DND-41 (cell line): ENCODE data around the gene CEBPE.

Experiments
- ATAC-seq: fragments of 200-7000 bp; cut with Tn5 transposase; 3 replicates; pipeline ENCODE4 v1.9.1; 2021; ENCODE audit warnings: low read depth; ENCODE audit not compliant: insufficient read depth
- DNase-seq: peaks from one replicate; pipeline ENCODE4 v3.0.0-alpha.2; 2020
- H2AFZ ChIP-seq: 2 replicates; pipeline ENCODE4 v1.6.0; 2012; ENCODE audit warnings: low read depth, low read length
- H3K27ac ChIP-seq: 2 replicates; pipeline ENCODE4 v1.5.1; 2012; ENCODE audit warnings: low read length, inconsistent platforms
- H3K27me3 ChIP-seq: fragments of 200-600 bp; sonication (generic); 2 replicates; pipeline ENCODE4 v1.6.0; 2012; ENCODE audit warnings: low read length, mild to moderate bottlenecking, inconsistent platforms; ENCODE audit not compliant: insufficient read depth, poor library complexity
- H3K36me3 ChIP-seq: 2 replicates; pipeline ENCODE4 v1.5.1; 2012; ENCODE audit warnings: low read length, inconsistent platforms; ENCODE audit not compliant: insufficient read depth
- H3K4me1 ChIP-seq: 2 replicates; pipeline ENCODE4 v1.5.1; 2012; ENCODE audit warnings: mild to moderate bottlenecking, low read length; ENCODE audit not compliant: insufficient read depth
- H3K4me2 ChIP-seq: 2 replicates; pipeline ENCODE4 v1.6.0; 2012; ENCODE audit warnings: mild to moderate bottlenecking, moderate library complexity, low read length, inconsistent platforms; ENCODE audit not compliant: insufficient read depth
- H3K4me3 ChIP-seq, 2 experiments: fragments of 200-600 bp in 1 of 2; shearing (Covaris generic) in 1 of 2; 2 replicates each; pipeline ENCODE4 v1.5.1; 2012 to 2016; ENCODE audit warnings: inconsistent platforms in 2 of 2, low read length in 2 of 2, mild to moderate bottlenecking in 2 of 2, low read depth in 1 of 2, moderate library complexity in 1 of 2
- H3K79me2 ChIP-seq: 2 replicates; pipeline ENCODE4 v1.6.0; 2012; ENCODE audit warnings: low read length, inconsistent platforms; ENCODE audit not compliant: insufficient read depth
- H3K9ac ChIP-seq: 2 replicates; pipeline ENCODE4 v1.6.0; 2012; ENCODE audit warnings: low read depth, mild to moderate bottlenecking, inconsistent platforms, low read length, moderate library complexity
- H3K9me3 ChIP-seq: 2 replicates; pipeline ENCODE4 v1.5.1; 2012; ENCODE audit warnings: low read length, moderate library complexity, mild to moderate bottlenecking, inconsistent platforms; ENCODE audit not compliant: insufficient read depth, severe bottlenecking
- H4K20me1 ChIP-seq: 2 replicates; pipeline ENCODE4 v1.6.0; 2012; ENCODE audit warnings: low read length; ENCODE audit not compliant: insufficient read depth
- EZH2 ChIP-seq: IDR thresholded peaks from 3 replicates; pipeline ENCODE4 v1.6.1; 2012; ENCODE audit warnings: borderline replicate concordance, low read depth, mild to moderate bottlenecking, moderate library complexity, low read length, inconsistent platforms; ENCODE audit not compliant: severe bottlenecking
- TF ChIP-seq, protein P1 (sequence below): IDR thresholded peaks from 2 replicates; pipeline ENCODE4 v1.5.1; 2012; ENCODE audit warnings: borderline replicate concordance, low read length, moderate library complexity, mild to moderate bottlenecking; ENCODE audit not compliant: poor library complexity, severe bottlenecking; ENCODE audit errors: extremely low read depth

Gene CEBPE

DNA sequence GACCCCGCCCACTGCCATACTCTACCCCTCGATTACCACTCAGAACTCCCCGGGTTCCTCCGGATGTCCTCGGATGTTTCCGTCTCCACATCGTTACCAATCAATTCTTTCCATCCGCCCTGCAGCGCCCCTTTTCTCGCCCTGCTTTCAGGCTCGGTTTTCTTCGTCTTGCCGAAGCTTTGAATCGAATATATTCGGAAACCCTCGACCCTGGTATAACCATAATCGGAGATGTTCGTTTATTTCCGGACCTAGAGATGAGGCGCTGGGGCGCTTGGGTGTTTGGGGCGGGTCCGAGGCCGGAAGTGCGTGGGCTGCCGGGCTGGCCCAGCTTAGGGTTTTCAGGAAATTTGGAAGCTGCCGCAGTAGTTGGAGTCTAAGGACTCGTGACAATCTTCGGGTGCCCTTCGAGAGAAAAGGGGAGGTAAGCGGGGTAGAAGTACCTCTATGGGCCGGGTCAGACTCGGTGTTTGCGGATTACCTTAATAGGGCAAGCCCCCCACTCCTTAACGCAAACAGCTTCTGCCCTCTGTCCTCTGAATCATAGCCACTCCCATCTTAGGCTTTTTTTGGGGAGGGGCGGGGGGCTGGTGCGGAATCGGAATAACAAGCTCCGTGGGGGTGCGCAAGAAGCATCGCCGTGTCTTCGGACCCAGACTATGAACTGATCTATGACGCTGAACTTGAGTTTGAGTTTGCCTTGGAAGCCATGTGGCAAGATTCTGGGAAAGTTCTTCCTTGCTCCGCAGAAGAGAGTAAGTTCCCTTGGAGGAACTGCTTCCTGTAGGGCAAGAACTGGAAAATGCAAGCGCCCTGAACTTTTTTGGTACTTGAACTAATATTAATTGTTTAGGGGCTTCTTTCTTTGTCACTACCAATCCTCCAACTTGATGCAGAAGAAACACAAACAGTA is 23.6 kb downstream of the CEBPE start, which contains the start of gene C14orf119:
Gene C14orf119 (plus strand): TSS at position 310 of the 913 bp plus-strand sequence. CDS start 2,154 bp downstream, outside the sequence.
- ATAC-seq, result peak; percentile 90
- Histone ChIP-seq H3K36me3 (peaks cover 45% of the 10 kb centered on the region), H3K79me2 (peaks cover 74% of the 10 kb centered on the region), H3K27me3 (no peaks in the 10 kb centered on the region), H2AFZ (peak within 1 kb of the TSS; percentile 92), H3K4me3 (peak within 1 kb of the TSS; percentile 82 to 88), H3K4me1 (peaks cover 32% of the 10 kb centered on the region), H3K9me3 (no peaks in the 10 kb centered on the region), H3K9ac (peak within 1 kb of the TSS; percentile 86), H3K27ac (peak within 1 kb of the TSS; percentile 93), H4K20me1 (peaks cover 31% of the 10 kb centered on the region), H3K4me2 (peak within 1 kb of the TSS; percentile 96)
- peak; percentile 100 for DNase-seq
- TF ChIP-seq EZH2, result no peak
- TF ChIP-seq, protein P1, sequence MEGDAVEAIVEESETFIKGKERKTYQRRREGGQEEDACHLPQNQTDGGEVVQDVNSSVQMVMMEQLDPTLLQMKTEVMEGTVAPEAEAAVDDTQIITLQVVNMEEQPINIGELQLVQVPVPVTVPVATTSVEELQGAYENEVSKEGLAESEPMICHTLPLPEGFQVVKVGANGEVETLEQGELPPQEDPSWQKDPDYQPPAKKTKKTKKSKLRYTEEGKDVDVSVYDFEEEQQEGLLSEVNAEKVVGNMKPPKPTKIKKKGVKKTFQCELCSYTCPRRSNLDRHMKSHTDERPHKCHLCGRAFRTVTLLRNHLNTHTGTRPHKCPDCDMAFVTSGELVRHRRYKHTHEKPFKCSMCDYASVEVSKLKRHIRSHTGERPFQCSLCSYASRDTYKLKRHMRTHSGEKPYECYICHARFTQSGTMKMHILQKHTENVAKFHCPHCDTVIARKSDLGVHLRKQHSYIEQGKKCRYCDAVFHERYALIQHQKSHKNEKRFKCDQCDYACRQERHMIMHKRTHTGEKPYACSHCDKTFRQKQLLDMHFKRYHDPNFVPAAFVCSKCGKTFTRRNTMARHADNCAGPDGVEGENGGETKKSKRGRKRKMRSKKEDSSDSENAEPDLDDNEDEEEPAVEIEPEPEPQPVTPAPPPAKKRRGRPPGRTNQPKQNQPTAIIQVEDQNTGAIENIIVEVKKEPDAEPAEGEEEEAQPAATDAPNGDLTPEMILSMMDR, result no peak

DNA sequence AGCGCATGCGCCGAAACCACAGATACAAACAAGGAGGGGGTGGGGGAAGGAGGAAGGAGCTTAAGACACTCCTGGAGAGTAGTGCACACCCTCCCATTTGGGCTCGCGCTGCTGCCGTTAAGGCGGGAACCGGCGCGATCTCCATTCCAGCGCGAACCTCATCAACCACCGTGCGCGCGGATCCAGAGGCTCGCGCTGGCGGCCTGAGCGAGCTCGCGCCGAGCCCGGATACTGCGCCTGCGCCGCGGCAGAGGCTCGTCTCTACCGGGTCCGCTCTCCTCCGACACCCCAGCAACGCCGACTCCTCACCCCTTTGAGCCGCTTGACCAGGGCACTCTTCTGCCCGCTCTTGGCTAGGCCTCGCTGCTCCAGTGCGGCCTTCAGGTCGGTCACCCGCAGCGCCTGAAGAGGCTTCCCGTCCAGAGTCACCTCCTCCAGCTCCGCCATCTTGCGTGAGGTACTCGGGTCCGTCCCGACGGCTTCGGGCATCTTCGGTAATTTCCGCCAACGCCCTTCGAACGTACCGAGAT is 24.3 kb downstream of the CEBPE start, which contains the start of gene ACIN1:
Gene ACIN1 (minus strand): TSS at position 471 of the 530 bp plus-strand sequence. CDS start 24 bp downstream, at position 447.
- no peaks in the 10 kb centered on the region for H3K9me3 ChIP-seq
- peak within 1 kb of the TSS; percentile 96 for H3K4me2 ChIP-seq
- H3K9ac ChIP-seq, result peak within 1 kb of the TSS; percentile 86
- H3K27me3 ChIP-seq, result no peaks in the 10 kb centered on the region
- peak within 1 kb of the TSS; percentile 93 for H3K27ac ChIP-seq
- DNase-seq, result peak; percentile 87
- peaks cover 32% of the 10 kb centered on the region for H3K4me1 ChIP-seq
- peak within 1 kb of the TSS; percentile 82 to 88 for H3K4me3 ChIP-seq
- H4K20me1 ChIP-seq, result peaks cover 38% of the 10 kb centered on the region
- TF ChIP-seq EZH2, result no peak
- TF ChIP-seq, protein P1, result no peak
- peak; percentile 51 for ATAC-seq
- peaks cover 81% of the 10 kb centered on the region for H3K79me2 ChIP-seq
- H2AFZ ChIP-seq, result peak within 1 kb of the TSS; percentile 92
- peaks cover 52% of the 10 kb centered on the region for H3K36me3 ChIP-seq

DNA sequence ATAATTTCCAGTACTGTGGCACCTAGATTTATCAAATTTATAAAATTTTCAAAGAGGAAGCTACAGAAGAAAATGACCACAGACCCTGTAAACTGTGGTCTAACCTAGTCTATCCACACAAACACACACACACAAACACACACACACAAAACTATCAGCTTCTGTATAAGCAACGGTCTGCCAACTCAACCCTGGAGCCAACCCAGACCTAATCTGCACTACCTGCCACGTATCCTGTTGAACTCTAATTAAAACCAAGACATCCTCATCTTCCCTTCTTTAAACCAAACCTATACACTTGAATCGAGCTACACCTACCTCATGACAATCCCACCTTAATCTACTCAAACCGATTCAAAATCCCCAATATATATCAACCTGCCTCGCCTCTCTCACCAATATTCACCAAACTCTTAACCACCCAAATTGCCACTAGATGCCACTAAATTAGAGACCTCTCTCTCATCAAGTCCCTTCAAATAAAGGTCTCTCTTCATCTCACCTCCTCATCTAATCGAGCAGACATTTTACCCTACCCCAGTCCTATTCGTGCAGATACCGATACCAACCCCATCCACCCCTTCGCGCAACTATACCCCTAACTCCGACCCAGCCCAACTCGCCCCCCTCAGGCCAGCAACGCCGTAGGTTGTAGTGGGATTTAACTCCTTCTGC is 24.9 kb downstream of the CEBPE start:
- peak overlapping the region; percentile 92 for H2AFZ ChIP-seq

More for the DNA sequence above, 24.9 kb downstream of the CEBPE start:
- Histone ChIP-seq H3K4me2 (peak overlapping the region; percentile 96), H3K27me3 (no peaks in the 10 kb centered on the region), H4K20me1 (peaks cover 41% of the 10 kb centered on the region), H3K4me3 (peak overlapping the region; percentile 68 to 78), H3K79me2 (peaks cover 87% of the 10 kb centered on the region), H3K27ac (peak overlapping the region; percentile 93), H3K9ac (peak overlapping the region; percentile 86), H3K4me1 (peaks cover 32% of the 10 kb centered on the region), H3K36me3 (peaks cover 58% of the 10 kb centered on the region), H3K9me3 (no peaks in the 10 kb centered on the region)
- no peak for TF ChIP-seq EZH2
- TF ChIP-seq, protein P1, result peak; percentile 55
- DNase-seq (no peak), ATAC-seq (no peak)
